GM18505 (cell line): ENCODE measurements around the gene ZGPAT.

ENCODE experiments used
- ATAC-seq: cut with Tn5 transposase; IDR thresholded peaks from one replicate; pipeline ENCODE4 v1.9.1; 2021; ENCODE audit not compliant: unreplicated experiment
- POLR2A ChIP-seq: IDR thresholded peaks from 4 replicates; pipeline ENCODE4 v1.6.1; 2011; ENCODE audit warnings: borderline replicate concordance; ENCODE audit not compliant: insufficient read depth, insufficient read length; ENCODE audit errors: extremely low read depth

The ZGPAT gene

DNA sequence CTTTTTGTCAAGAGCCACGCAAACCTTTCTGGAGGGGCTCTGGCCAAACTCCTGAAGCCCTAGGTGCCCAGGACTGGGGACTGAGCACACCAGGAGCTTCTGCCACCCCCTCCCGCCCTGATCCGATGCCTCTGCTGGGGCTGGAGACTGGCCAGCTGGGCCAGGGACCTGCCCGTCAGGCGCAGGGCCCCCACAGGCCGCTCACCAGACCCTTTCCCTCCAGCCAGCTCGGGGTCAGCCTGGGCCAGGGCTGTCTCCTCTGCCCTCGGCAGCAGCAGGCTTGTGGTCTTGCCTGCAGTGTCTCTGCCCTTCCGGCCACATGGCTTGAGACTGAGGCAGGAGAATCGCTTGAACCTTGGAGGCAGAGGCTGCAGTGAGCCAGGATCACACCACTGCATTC is 35.2 kb upstream of the ZGPAT start:
- no peak for ATAC-seq
- no peak for TF ChIP-seq POLR2A

DNA sequence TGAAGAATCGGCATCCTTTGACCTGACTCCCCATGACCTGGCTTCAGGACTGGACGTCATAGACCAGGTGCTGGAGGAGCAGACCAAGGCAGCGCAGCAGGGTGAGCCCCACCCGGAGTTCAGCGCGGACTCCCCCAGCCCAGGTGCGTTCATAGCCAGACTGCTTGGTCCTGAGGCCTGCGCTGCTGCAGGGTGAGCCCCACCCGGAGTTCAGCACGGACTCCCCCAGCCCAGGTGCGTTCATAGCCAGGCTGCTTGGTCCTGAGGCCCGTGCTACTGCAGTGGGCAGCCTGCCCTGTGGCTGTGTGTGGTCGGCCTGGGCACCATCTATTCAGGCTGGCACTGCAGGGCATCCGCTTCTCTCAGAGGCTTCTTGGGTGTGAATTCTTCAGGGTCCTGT is 33.9 kb upstream of the ZGPAT start:
- TF ChIP-seq POLR2A, result no peak
- no peak for ATAC-seq

DNA sequence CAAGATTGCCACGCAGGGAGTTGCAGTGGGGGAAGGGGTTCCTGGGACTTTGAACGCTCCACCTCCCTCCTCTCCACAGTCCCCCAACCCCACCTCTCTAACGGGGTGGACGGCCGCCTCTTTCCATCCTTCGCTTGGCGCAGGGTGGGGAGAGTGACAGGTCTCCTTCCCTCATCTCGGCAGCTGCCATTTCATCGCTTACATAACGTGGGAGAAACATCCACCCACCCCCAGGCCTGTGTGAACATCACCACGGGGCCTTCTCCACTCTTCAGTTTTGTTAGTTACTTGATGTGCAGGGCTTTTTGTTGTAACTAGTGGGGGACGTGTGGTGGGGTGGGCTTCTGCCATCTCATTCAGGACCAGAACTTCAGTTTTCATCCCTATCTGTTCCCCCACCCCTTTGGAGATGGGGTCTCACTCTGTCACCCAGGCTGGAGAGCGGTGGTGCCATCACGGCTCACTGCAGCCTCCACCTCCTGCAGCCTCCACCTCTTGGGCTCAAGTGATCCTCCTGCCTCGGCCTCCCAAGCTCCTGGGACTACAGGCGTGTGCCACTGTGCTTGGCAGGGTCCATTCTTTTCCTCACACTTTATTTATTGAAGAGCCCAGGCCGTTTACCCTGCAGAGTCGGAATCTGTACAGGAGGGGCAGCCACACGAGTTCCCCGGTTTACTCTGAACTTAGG is 32.0 kb upstream of the ZGPAT start:
- ATAC-seq, result no peak
- no peak for TF ChIP-seq POLR2A

DNA sequence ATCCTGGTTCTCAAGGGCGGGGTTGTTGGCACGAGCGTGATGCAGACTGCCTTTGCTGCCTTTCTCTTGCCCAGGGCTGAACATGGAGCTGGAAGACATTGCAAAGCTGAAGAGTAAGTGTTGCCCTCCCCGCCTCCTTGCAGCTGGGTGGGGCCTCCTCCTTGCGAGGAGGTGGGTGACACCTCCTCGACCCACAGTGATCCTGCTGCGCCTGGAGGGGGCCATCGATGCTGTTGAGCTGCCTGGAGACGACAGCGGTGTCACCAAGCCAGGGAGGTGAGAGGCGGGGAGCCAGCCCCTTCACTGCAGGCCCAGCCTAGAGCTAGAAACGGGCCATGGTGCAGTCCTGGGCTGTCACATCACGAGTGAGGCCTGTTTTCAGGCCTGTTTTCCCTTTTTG is 29.8 kb upstream of the ZGPAT start:
- ATAC-seq, result no peak
- no peak for TF ChIP-seq POLR2A

DNA sequence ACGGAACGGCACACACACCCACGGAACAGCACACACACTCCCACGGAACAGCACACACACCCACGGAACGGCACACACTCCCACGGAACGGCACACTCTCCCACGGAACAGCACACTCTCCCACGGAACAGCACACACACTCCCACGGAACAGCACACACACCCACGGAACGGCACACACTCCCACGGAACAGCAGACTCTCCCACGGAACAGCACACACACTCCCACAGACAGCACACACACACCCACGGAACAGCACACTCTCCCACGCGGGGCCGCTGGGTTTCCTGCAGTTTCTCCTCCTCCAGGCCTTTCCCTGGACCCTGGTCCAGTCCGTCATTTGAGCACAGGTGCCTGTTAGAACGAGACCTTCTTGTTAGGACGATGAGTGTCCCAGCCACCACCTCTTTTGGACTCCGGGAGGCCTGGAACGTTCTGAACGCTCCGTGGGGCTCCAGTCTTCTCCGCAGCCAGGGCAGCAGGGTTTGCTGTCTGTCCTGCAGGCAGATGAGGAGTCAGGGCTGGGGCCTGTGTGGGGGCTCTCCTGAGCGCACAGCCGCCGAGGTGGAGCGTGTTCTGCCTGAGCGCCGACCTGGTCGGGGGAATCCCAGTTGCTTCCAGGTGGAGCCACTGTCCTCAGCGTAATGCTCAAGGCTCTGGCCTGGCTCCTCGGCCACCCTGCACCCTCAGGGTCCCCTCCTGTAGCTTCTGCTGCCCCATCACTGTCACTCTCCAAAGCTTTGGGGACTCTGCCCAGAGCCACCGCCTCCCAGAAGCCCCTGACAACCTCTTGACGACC is 29.0 kb upstream of the ZGPAT start:
- no peak for TF ChIP-seq POLR2A
- ATAC-seq, result no peak

DNA sequence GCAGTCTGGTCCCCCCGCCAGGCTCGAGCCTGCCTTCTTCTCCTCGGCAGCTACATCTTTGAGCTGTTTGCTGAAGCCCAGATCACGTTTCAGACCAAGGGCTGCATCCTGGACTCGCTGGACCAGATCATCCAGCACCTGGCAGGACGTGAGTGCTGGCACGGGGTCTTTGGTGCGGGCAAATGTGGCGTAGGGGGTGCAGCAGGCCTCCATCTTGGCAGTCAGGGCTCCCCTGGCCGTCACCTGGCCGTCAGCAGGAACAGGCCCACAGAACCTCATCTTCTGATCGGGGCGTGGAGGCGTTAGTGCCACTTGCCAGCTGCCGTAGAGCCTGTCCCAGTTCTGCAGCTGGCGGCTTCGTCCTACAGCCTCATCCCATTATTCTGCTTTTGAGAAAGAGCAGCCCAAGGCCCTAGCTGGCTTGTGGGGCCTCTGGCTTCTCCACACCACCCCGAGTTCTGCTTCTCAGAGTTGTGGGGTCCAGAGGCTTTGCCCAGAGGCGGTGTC is 28.0 kb upstream of the ZGPAT start:
- no peak for TF ChIP-seq POLR2A
- no peak for ATAC-seq

DNA sequence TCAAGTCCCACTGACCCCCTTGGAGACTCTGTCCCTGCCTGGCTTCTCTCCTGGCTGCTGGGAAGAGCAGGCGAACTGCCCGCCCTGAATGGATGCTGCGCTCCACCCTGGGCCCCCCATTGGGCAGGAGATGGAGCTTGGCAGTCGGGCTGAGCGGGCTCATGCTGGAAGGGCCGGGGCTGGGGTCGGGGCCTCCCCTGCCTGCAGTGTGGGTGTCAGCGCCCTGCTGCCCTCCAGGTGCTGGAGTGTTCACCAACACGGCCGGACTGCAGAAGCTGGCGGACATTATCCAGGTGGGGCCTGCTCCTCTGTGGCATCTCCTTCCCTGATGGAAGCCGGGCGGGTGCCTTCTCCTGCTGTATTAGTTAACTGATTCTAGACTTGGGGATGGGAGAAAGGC is 27.4 kb upstream of the ZGPAT start:
- TF ChIP-seq POLR2A, result no peak

DNA sequence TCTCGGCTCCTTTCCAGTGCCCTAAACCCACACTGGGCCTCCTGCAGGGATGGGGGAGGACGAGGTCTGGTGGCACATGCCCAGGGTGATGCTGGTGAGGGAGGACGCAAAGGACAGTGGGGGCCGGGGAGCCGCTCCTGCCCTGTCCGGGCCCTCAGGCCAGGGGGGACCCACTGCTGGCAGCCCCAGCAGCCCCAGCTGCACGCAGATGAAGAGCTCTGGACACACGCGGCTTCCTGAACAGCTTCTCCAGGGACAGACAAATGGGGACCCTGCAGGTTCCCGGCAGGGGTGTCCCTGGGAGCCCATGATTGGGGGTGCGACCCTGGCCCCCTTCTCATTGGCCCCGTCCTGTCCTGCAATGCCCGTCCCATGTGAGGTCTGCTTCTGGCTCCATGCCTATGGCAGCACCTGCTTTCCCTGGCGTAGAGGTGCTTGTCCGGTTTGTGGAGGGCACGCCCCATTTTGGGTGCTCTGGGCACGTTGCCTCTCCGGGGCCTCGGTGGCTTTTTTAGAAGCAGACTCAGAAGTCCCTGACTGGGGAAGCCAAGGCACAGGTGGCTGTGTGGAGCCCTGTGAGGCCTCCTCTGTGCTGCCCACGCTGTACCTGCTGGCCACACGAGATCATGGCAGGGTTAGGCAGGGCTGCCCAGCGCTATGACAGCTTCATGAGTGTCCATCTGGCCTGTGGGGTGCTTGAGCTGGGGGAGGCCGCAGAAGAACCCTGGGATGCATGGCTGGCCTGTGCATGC is 26.8 kb upstream of the ZGPAT start:
- ATAC-seq, result no peak
- no peak for TF ChIP-seq POLR2A

More for the DNA sequence above, 27.4 kb upstream of the ZGPAT start:
- ATAC-seq, result no peak

DNA sequence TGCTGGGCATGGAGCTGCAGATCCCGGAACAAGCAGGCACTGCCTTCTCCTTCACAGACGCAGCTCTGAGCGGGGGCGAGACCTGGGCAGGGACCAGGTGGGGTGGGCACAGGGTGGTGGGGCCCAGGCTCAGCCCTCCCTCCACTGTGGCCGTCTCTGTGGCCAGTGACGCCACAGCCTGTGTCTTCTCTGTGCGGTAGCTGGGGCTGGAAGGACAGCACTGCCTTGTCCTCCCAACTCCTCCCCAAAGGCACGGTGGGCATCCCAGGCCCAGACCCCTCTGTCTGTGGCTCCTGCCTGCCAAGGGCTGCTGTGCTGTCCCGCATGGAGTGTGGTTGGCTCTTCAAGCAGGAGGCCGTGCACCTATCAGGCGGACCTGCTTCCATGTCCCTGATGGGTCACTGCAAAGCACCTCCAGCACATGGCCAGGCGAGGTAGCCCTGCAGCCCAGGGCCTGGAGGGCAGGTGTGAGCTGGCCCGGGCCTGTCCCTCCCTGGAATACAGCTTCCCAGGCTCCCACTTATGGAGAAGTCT is 26.2 kb upstream of the ZGPAT start:
- no peak for TF ChIP-seq POLR2A

DNA sequence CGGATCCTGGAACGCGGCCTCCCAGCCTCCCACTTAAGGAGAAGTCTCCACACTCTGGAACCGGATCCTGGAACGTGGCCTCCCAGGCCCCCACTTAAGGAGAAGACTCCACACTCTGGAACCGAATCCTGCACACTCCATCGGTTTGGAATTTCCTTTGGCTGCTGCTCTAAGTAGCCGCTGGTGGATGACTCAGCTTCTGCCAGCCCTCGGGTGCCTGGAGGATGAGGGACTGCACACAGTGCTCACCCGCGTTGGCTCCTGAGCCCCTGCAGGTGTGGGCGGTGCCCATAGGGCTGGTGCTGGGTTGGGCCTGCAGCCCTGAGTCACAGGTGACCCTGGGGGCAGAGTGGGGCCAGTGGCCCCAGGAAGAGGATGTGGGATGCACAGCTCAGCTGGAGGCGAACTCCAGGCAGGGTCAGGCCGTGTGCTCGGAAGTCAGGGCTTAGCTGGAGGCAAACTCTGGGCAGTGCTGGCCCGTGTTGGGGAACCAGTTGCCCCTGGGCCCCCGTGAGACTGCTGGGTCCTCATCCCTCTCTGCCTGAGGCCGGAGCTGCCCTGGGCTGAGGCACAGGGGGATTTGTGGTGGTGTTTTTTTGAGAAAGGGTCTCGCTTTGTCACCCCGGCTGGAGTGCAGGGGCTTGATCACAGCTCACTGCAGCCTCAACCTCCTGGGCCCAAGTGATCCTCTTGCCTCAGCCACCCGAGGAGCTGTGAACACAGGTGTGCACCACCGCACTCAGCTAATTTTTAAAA is 25.3 kb upstream of the ZGPAT start:
- ATAC-seq, result no peak
- TF ChIP-seq POLR2A, result no peak

More for the DNA sequence above, 26.2 kb upstream of the ZGPAT start:
- ATAC-seq, result no peak

DNA sequence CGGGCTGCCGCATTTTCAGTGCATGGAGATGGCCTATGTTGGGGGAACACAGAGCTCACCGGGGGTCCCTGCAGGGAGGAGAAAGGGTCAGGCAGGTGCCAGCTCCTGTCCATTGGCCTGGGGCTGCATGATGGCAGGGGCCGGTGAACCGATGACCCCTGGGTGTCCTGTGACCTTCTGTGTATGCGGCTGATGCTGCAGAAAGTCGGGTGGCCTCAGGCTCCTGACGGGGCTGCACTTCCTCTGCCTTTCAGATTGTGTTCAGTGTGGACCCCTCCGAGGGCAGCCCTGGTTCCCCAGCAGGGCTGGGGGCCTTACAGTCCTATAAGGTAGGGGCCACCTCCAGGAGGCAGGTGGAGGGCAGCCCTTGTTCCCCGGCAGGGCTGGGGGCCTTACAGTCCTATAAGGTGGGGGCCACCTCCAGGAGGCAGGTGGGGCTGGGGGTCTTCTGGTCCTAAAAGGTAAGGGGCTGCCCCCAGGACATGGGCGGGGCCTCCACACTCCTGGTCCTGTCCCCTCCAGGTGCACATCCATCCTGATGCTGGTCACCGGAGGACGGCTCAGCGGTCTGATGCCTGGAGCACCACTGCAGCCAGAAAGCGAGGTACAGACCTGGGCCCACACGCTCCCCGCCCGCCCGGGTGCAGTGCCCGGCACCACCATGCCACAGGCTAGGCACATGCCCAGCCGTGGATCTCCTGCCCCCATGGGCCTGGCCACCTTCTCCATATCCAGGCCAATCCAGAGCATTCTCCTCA is 22.4 kb upstream of the ZGPAT start:
- ATAC-seq, result no peak
- no peak for TF ChIP-seq POLR2A

DNA sequence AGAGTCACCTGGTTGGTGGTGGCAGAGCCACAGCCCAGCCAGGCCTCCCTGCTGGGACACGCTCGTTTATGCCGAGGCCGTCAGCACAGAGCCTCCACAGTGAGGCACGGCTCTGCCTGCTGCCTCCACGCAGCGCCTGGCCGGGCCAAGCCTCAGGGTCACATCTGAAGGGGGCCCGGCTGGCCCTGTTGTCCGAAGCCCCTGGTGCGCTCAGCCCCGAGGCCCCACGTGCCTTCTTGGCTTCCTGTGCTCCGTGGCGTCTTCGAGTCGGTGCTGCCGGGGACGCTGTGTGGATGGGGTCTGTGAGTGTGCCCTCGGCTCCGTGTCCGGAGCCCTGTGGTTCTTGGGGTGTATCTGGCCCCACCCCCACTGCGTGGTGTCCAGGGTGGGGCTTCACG is 21.7 kb upstream of the ZGPAT start:
- ATAC-seq, result no peak
- TF ChIP-seq POLR2A, result no peak

DNA sequence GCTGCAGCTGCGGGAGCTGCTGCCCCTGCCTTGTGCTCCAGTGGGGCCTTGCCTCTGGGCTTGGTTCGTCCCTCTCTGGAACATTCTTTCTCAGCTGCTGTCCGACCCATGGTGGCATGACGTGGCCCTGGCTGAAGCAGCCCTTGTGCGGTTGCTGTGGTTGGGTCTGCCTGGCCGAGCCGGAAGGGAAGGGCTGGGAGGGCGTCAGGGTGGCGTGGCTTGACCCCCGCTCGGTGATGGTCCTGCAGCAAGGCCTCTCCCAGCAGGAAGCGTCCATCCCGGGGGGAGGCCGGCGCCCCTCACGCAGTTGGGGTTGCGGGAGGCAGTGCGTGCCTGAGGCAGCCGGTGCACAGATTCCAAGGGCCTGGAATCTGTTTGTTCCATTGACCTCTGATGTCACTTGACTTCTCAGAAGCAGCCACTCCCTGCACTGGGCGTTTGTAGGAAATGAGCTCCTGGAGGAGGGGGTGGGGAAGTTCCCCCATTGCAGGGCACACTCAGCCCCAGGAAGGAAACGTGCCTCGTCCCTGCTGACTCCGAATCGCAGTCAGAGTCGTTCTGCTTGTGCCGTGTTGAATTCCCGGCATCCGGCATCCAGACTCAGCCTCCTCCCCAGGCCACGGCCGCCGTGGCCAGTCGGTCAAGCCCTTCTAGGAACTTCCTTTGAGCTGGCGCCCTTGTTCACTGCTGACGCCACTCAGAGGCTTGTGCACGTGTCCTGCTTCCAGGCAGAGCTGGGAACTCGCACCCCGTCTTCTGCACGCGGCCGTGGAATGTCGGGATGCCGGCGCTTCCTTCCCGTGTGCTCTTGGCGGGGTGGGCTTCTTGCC is 21.1 kb upstream of the ZGPAT start:
- no peak for TF ChIP-seq POLR2A
- ATAC-seq, result no peak
